Measurements from ENCODE around the gene MFNG. TPM values are rescaled to one million over a fixed set of nuclear protein-coding genes. Genes with fewer than 3 reads are reported as not detected.
"Not testable (repeated sequence)": the region's sequence is repeated elsewhere in the genome, so short reads cannot be mapped to it uniquely, and the experiment has no call there.

Gene MFNG
- 7.3 TPM for polyA plus RNA-seq (ENCODE audit: insufficient read length)

GRCh38 chr22:37486224-37486845 lies at the start of gene MFNG:
TSS of gene MFNG (minus strand) at chr22:37486384. CDS start at chr22:37486177, 207 bp downstream.
- DNase-seq (ENCODE audit: low read depth), result no peak

- no peak for DNase-seq (ENCODE audit: low read depth)
Observed at GRCh38 chr22:37535159-37535558, 49.0 kb upstream of the MFNG start.

- DNase-seq (ENCODE audit: low read depth), result no peak
Observed at GRCh38 chr22:37534445-37534844, 48.3 kb upstream of the MFNG start.

GRCh38 chr22:37533995-37534394 lies 47.8 kb upstream of the MFNG start:
- DNase-seq (ENCODE audit: low read depth), result no peak

GRCh38 chr22:37529652-37530345 lies 43.6 kb upstream of the MFNG start:
- no peak for DNase-seq (ENCODE audit: low read depth)

GRCh38 chr22:37527952-37528351 lies 41.8 kb upstream of the MFNG start:
- DNase-seq (ENCODE audit: low read depth), result not testable (repeated sequence)

GRCh38 chr22:37527081-37527752 lies 41.0 kb upstream of the MFNG start:
- DNase-seq (ENCODE audit: low read depth), result not testable (repeated sequence)

GRCh38 chr22:37526376-37526775 lies 40.2 kb upstream of the MFNG start:
- no peak for DNase-seq (ENCODE audit: low read depth)

GRCh38 chr22:37525746-37526350 lies 39.7 kb upstream of the MFNG start:
- DNase-seq (ENCODE audit: low read depth), result no peak

- DNase-seq (ENCODE audit: low read depth), result no peak
Observed at GRCh38 chr22:37525073-37525745, 39.0 kb upstream of the MFNG start.

GRCh38 chr22:37522482-37522881 lies 36.3 kb upstream of the MFNG start:
- DNase-seq (ENCODE audit: low read depth), result no peak

- DNase-seq (ENCODE audit: low read depth), result no peak
Observed at GRCh38 chr22:37521236-37521739, 35.1 kb upstream of the MFNG start.

GRCh38 chr22:37520776-37521191 lies 34.6 kb upstream of the MFNG start:
- no peak for DNase-seq (ENCODE audit: low read depth)

- no peak for DNase-seq (ENCODE audit: low read depth)
Observed at GRCh38 chr22:37519268-37520195, 33.3 kb upstream of the MFNG start, which contains the start of gene CARD10. TSS of gene CARD10 (minus strand) at chr22:37519415. CDS start at chr22:37519200, 215 bp downstream.

- DNase-seq (ENCODE audit: low read depth), result no peak
Observed at GRCh38 chr22:37518509-37519267, 32.5 kb upstream of the MFNG start.

GRCh38 chr22:37517826-37518450 lies 31.8 kb upstream of the MFNG start:
- DNase-seq (ENCODE audit: low read depth), result no peak

- DNase-seq (ENCODE audit: low read depth), result no peak
Observed at GRCh38 chr22:37516456-37516855, 30.3 kb upstream of the MFNG start.

GRCh38 chr22:37515901-37516300 lies 29.7 kb upstream of the MFNG start:
- no peak for DNase-seq (ENCODE audit: low read depth)

- DNase-seq (ENCODE audit: low read depth), result no peak
Observed at GRCh38 chr22:37514526-37515051, 28.4 kb upstream of the MFNG start.

Data from forelimb muscle (tissue), 1 donor.